ENCODE results near the gene ERC1. TPM values are rescaled to one million over a fixed set of nuclear protein-coding genes. Genes with fewer than 3 reads are reported as not detected.

Gene ERC1
- total RNA-seq, 1 donor from 2014 or later = 79.5 TPM

GRCh38 chr12:1273051-1273450 is 282.0 kb downstream of the ERC1 start:
- TF ChIP-seq CTCF (IDR thresholded peaks at IDR 0.05) = no peak
- Mint-ChIP-seq H3K4me1 (ENCODE audit: unreplicated experiment) (no peaks in the 10 kb centered on the region), H3K36me3 (ENCODE audit: unreplicated experiment) (peaks cover 17% of the 10 kb centered on the region), H3K27ac (ENCODE audit: unreplicated experiment) (no peak overlapping the region), H3K4me3 (ENCODE audit: unreplicated experiment) (no peak overlapping the region), H3K9me3 (ENCODE audit: unreplicated experiment) (no peaks in the 10 kb centered on the region), H3K27me3 (ENCODE audit: unreplicated experiment) (no peaks in the 10 kb centered on the region)
- DNase-seq (ENCODE audit: extremely low spot score, unreplicated experiment) = no peak

GRCh38 chr12:1277905-1278304 is 286.9 kb downstream of the ERC1 start:
- Mint-ChIP-seq H3K27me3 (ENCODE audit: unreplicated experiment) (no peaks in the 10 kb centered on the region), H3K9me3 (ENCODE audit: unreplicated experiment) (no peaks in the 10 kb centered on the region), H3K36me3 (ENCODE audit: unreplicated experiment) (peaks cover 8% of the 10 kb centered on the region), H3K4me3 (ENCODE audit: unreplicated experiment) (no peak overlapping the region), H3K27ac (ENCODE audit: unreplicated experiment) (no peak overlapping the region), H3K4me1 (ENCODE audit: unreplicated experiment) (peaks cover 24% of the 10 kb centered on the region)
- no peak for TF ChIP-seq CTCF (IDR thresholded peaks at IDR 0.05)
- no peak for DNase-seq (ENCODE audit: extremely low spot score, unreplicated experiment)

GRCh38 chr12:1279050-1279449 is 288.0 kb downstream of the ERC1 start:
- H3K9me3 Mint-ChIP-seq (ENCODE audit: unreplicated experiment) = no peaks in the 10 kb centered on the region
- H3K27me3 Mint-ChIP-seq (ENCODE audit: unreplicated experiment) = no peaks in the 10 kb centered on the region
- no peak for DNase-seq (ENCODE audit: extremely low spot score, unreplicated experiment)

GRCh38 chr12:1280059-1280458 is 289.0 kb downstream of the ERC1 start:
- H3K36me3 Mint-ChIP-seq (ENCODE audit: unreplicated experiment) = peaks cover 9% of the 10 kb centered on the region
- no peaks in the 10 kb centered on the region for H3K9me3 Mint-ChIP-seq (ENCODE audit: unreplicated experiment)
- H3K4me3 Mint-ChIP-seq (ENCODE audit: unreplicated experiment) = no peak overlapping the region
- TF ChIP-seq CTCF (IDR thresholded peaks at IDR 0.05) = no peak
- peaks cover 35% of the 10 kb centered on the region for H3K4me1 Mint-ChIP-seq (ENCODE audit: unreplicated experiment)
- no peak overlapping the region for H3K27ac Mint-ChIP-seq (ENCODE audit: unreplicated experiment)
- no peak for DNase-seq (ENCODE audit: extremely low spot score, unreplicated experiment)
- no peaks in the 10 kb centered on the region for H3K27me3 Mint-ChIP-seq (ENCODE audit: unreplicated experiment)

More at GRCh38 chr12:1279050-1279449, 288.0 kb downstream of the ERC1 start:
- Mint-ChIP-seq H3K27ac (ENCODE audit: unreplicated experiment) (no peak overlapping the region), H3K4me1 (ENCODE audit: unreplicated experiment) (peaks cover 33% of the 10 kb centered on the region), H3K4me3 (ENCODE audit: unreplicated experiment) (no peak overlapping the region), H3K36me3 (ENCODE audit: unreplicated experiment) (peaks cover 8% of the 10 kb centered on the region)
- TF ChIP-seq CTCF (IDR thresholded peaks at IDR 0.05) = peak; percentile 60

GRCh38 chr12:1281683-1282366 is 290.8 kb downstream of the ERC1 start:
- peak overlapping the region; percentile 58 for H3K27ac Mint-ChIP-seq (ENCODE audit: unreplicated experiment)
- H3K27me3 Mint-ChIP-seq (ENCODE audit: unreplicated experiment) = no peaks in the 10 kb centered on the region
- peaks cover 10% of the 10 kb centered on the region for H3K36me3 Mint-ChIP-seq (ENCODE audit: unreplicated experiment)
- H3K9me3 Mint-ChIP-seq (ENCODE audit: unreplicated experiment) = no peaks in the 10 kb centered on the region
- peaks cover 35% of the 10 kb centered on the region for H3K4me1 Mint-ChIP-seq (ENCODE audit: unreplicated experiment)
- no peak for DNase-seq (ENCODE audit: extremely low spot score, unreplicated experiment)
- no peak for TF ChIP-seq CTCF (IDR thresholded peaks at IDR 0.05)
- no peak overlapping the region for H3K4me3 Mint-ChIP-seq (ENCODE audit: unreplicated experiment)
